HepG2 (cell line): ENCODE measurements around the gene REEP6. TPM values are rescaled to one million over a fixed set of nuclear protein-coding genes. Genes with fewer than 3 reads are reported as not detected.

Experiments
- ARNT2 ChIP-seq: sonication (generic); formaldehyde crosslinking; IDR thresholded peaks from 2 replicates; pipeline ENCODE4 v1.8.0; 2022; ENCODE audit warnings: mild to moderate bottlenecking, low read depth, missing genetic modification reagents, moderate library complexity
- CREM ChIP-seq, 2 experiments: sonication (generic) in 1 of 2; formaldehyde crosslinking in 1 of 2; IDR thresholded peaks; 2 replicates each; pipeline versions ENCODE4 v1.4.0 to v1.6.1; 2016 to 2020; ENCODE audit warnings: antibody characterized with exemption in 1 of 2, mild to moderate bottlenecking in 1 of 2, missing genetic modification reagents in 1 of 2
- FOXC1 ChIP-seq: sonication (generic); formaldehyde crosslinking; IDR thresholded peaks from 2 replicates; pipeline ENCODE4 v1.8.0; 2022; ENCODE audit warnings: mild to moderate bottlenecking, missing genetic modification reagents, borderline replicate concordance
- GFI1 ChIP-seq: sonication (generic); formaldehyde crosslinking; IDR thresholded peaks from 2 replicates; pipeline ENCODE4 v1.5.0; 2020; ENCODE audit warnings: missing genetic modification reagents, mild to moderate bottlenecking, borderline replicate concordance
- NFE2L1 ChIP-seq: sonication (generic); formaldehyde crosslinking; IDR thresholded peaks from 2 replicates; pipeline ENCODE4 v1.4.0; 2020; ENCODE audit warnings: missing genetic modification reagents, mild to moderate bottlenecking, borderline replicate concordance
- RFXAP ChIP-seq: sonication (generic); formaldehyde crosslinking; IDR thresholded peaks from 2 replicates; pipeline ENCODE4 v1.4.0; 2020; ENCODE audit warnings: missing genetic modification reagents, borderline replicate concordance
- SAFB2 ChIP-seq: sonication (generic); formaldehyde crosslinking; IDR thresholded peaks from 2 replicates; pipeline ENCODE4 v1.5.1; 2020; ENCODE audit warnings: missing genetic modification reagents, low read depth, mild to moderate bottlenecking, borderline replicate concordance
- SSRP1 ChIP-seq: IDR thresholded peaks from 2 replicates; pipeline ENCODE4 v1.6.1; 2016; ENCODE audit warnings: control low read depth
- ZBTB26 ChIP-seq: IDR thresholded peaks from 2 replicates; pipeline ENCODE4 v1.6.1; 2016; ENCODE audit warnings: missing compliant biosample characterization, missing genetic modification reagents, borderline replicate concordance
- ZIK1 ChIP-seq: sonication (generic); formaldehyde crosslinking; IDR thresholded peaks from 2 replicates; pipeline ENCODE4 v1.5.0; 2020; ENCODE audit warnings: mild to moderate bottlenecking, low read depth, missing genetic modification reagents, borderline replicate concordance
- ZMYM4 ChIP-seq: sonication (generic); formaldehyde crosslinking; IDR thresholded peaks from 2 replicates; pipeline ENCODE4 v1.8.1; 2023; ENCODE audit warnings: mild to moderate bottlenecking, missing genetic modification reagents
- ZNF558 ChIP-seq: sonication (generic); formaldehyde crosslinking; IDR thresholded peaks from 2 replicates; pipeline ENCODE4 v1.9.0; 2022; ENCODE audit warnings: mild to moderate bottlenecking, missing genetic modification reagents, borderline replicate concordance
- ZNF576 ChIP-seq: sonication (generic); formaldehyde crosslinking; IDR thresholded peaks from 2 replicates; pipeline ENCODE4 v1.4.0; 2020; ENCODE audit warnings: mild to moderate bottlenecking, missing genetic modification reagents
- ZNF749 ChIP-seq: sonication (generic); formaldehyde crosslinking; IDR thresholded peaks from 2 replicates; pipeline ENCODE4 v1.8.0; 2022; ENCODE audit warnings: mild to moderate bottlenecking, missing genetic modification reagents, moderate library complexity, borderline replicate concordance
- polyA plus RNA-seq, 8 experiments: library from polyadenylated mRNA; depleted of rRNA in 3 of 8; stranded (reverse) in 7 of 8; unstranded in 1 of 8; fragments of >200 nt; fragmentation: Illumina TruSeq in 4 of 8; extraction: Trizol in 4 of 8; gene quantifications; 2 replicates each; pipeline versions ENCODE4 v1.2.1 to v1.2.3, GENCODE V29; 2011 to 2016; ENCODE audit warnings: low read depth in 4 of 8, missing spikeins in 1 of 8, mixed read lengths in 1 of 8; ENCODE audit not compliant: insufficient read depth in 1 of 8
- total RNA-seq, 5 experiments: library from RNA; depleted of rRNA; stranded (reverse); fragments of >200 nt; fragmentation: Illumina TruSeq; extraction: Trizol; gene quantifications; 2 replicates each; pipeline ENCODE4 v1.2.3, GENCODE V29; 2016; ENCODE audit warnings: low read depth in 1 of 5
- TF ChIP-seq, protein P1 (sequence below): sonication (generic); formaldehyde crosslinking; IDR thresholded peaks from 2 replicates; pipeline ENCODE4 v1.5.0; 2020; ENCODE audit warnings: mild to moderate bottlenecking, missing genetic modification reagents, borderline replicate concordance
- TF ChIP-seq, protein P2 (sequence below): sonication (generic); formaldehyde crosslinking; IDR thresholded peaks from 2 replicates; pipeline ENCODE4 v1.4.0; 2020; ENCODE audit warnings: missing genetic modification reagents, borderline replicate concordance
- TF ChIP-seq, protein P3 (sequence below): sonication (generic); formaldehyde crosslinking; IDR thresholded peaks from 2 replicates; pipeline ENCODE4 v1.4.0; 2020; ENCODE audit warnings: missing genetic modification reagents

Gene REEP6
- total and polyA plus RNA-seq, 2 of the 13 experiments (the other 11 are each of a cell fraction or from before 2014, with no cell fraction given) = 10.0 to 28.8 TPM

- TF ChIP-seq ZNF576 (CRISPR knock-in tag) (no peak), SSRP1 (no peak), ZMYM4 (CRISPR knock-in tag) (no peak), CREM (IDR thresholded peaks at IDR 0.05) (no peak), CREM (CRISPR knock-in tag; IDR thresholded peaks at IDR 0.05) (no peak), FOXC1 (CRISPR knock-in tag) (no peak), ZNF558 (no peak), ZBTB26 (CRISPR knock-in tag) (no peak), ZNF749 (CRISPR knock-in tag) (no peak), NFE2L1 (CRISPR knock-in tag) (no peak), ARNT2 (CRISPR knock-in tag) (no peak), RFXAP (CRISPR knock-in tag) (no peak), SAFB2 (CRISPR knock-in tag) (no peak), GFI1 (CRISPR knock-in tag) (0 out of 2 replicates have a peak, but pooled peaks have one; percentile 66), ZIK1 (no peak)
- TF ChIP-seq, protein P1, sequence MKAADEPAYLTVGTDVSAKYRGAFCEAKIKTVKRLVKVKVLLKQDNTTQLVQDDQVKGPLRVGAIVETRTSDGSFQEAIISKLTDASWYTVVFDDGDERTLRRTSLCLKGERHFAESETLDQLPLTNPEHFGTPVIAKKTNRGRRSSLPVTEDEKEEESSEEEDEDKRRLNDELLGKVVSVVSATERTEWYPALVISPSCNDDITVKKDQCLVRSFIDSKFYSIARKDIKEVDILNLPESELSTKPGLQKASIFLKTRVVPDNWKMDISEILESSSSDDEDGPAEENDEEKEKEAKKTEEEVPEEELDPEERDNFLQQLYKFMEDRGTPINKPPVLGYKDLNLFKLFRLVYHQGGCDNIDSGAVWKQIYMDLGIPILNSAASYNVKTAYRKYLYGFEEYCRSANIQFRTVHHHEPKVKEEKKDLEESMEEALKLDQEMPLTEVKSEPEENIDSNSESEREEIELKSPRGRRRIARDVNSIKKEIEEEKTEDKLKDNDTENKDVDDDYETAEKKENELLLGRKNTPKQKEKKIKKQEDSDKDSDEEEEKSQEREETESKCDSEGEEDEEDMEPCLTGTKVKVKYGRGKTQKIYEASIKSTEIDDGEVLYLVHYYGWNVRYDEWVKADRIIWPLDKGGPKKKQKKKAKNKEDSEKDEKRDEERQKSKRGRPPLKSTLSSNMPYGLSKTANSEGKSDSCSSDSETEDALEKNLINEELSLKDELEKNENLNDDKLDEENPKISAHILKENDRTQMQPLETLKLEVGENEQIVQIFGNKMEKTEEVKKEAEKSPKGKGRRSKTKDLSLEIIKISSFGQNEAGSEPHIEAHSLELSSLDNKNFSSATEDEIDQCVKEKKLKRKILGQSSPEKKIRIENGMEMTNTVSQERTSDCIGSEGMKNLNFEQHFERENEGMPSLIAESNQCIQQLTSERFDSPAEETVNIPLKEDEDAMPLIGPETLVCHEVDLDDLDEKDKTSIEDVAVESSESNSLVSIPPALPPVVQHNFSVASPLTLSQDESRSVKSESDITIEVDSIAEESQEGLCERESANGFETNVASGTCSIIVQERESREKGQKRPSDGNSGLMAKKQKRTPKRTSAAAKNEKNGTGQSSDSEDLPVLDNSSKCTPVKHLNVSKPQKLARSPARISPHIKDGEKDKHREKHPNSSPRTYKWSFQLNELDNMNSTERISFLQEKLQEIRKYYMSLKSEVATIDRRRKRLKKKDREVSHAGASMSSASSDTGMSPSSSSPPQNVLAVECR (CRISPR knock-in tag) = no peak
- TF ChIP-seq, protein P2, sequence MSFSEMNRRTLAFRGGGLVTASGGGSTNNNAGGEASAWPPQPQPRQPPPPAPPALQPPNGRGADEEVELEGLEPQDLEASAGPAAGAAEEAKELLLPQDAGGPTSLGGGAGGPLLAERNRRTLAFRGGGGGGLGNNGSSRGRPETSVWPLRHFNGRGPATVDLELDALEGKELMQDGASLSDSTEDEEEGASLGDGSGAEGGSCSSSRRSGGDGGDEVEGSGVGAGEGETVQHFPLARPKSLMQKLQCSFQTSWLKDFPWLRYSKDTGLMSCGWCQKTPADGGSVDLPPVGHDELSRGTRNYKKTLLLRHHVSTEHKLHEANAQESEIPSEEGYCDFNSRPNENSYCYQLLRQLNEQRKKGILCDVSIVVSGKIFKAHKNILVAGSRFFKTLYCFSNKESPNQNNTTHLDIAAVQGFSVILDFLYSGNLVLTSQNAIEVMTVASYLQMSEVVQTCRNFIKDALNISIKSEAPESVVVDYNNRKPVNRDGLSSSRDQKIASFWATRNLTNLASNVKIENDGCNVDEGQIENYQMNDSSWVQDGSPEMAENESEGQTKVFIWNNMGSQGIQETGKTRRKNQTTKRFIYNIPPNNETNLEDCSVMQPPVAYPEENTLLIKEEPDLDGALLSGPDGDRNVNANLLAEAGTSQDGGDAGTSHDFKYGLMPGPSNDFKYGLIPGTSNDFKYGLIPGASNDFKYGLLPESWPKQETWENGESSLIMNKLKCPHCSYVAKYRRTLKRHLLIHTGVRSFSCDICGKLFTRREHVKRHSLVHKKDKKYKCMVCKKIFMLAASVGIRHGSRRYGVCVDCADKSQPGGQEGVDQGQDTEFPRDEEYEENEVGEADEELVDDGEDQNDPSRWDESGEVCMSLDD = no peak
- TF ChIP-seq, protein P3, sequence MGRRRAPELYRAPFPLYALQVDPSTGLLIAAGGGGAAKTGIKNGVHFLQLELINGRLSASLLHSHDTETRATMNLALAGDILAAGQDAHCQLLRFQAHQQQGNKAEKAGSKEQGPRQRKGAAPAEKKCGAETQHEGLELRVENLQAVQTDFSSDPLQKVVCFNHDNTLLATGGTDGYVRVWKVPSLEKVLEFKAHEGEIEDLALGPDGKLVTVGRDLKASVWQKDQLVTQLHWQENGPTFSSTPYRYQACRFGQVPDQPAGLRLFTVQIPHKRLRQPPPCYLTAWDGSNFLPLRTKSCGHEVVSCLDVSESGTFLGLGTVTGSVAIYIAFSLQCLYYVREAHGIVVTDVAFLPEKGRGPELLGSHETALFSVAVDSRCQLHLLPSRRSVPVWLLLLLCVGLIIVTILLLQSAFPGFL (CRISPR knock-in tag) = no peak
Observed at GRCh38 chr19:1489463-1490310, 1.3 kb upstream of the REEP6 start (continued).
